A673 (cell line): ENCODE data around the gene IL25.

Source experiments
- CTCF ChIP-seq: fragments of 300-800, 200-600 bp; sonication (generic); conservative IDR thresholded peaks from 2 replicates; pipeline ENCODE4 v1.5.1; 2017; ENCODE audit warnings: low read depth, mild to moderate bottlenecking, antibody characterized with exemption, low read length, moderate library complexity, mixed read lengths
- EZH2 ChIP-seq: fragments of 200-600 bp; sonication (generic); IDR thresholded peaks from 2 replicates; pipeline ENCODE4 v1.6.1; 2017; ENCODE audit warnings: borderline replicate concordance, low read depth, mild to moderate bottlenecking, mixed read lengths, antibody characterized with exemption, low read length; ENCODE audit not compliant: poor library complexity, severe bottlenecking

- TF ChIP-seq CTCF (no peak), EZH2 (no peak)
Observed at GRCh38 chr14:23377573-23378563, 5.3 kb downstream of the IL25 start.
